Measurements from ENCODE around the gene SERPINH1.

DNA sequence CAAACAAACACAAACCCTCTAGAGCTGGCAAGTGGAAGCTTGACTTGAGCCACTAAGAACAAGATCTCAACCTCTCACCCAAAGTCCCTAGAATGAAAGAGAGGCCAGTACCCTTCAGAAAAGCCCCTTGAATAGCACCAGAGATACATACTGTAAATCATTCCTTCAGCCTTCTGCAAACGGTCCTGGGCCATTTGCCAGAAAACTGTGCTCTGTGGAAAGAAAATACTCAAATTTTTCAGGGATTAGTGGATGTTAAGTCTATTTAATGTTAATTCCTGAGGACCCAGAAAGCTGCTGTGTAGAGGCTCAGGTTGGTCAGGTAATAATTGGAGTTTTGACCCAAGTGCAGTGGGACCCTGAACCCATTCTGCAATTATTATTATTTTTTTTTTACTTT, 16.9 kb downstream of the SERPINH1 start:
- TF ChIP-seq CTCF (IDR thresholded peaks at IDR 0.05) (no peak), POLR2A (IDR thresholded peaks at IDR 0.05) (no peak)

All from testis (tissue), 2 donors.